Myocyte (in vitro differentiated cells): ENCODE results near the gene LAMTOR5. TPM values are rescaled to one million over a fixed set of nuclear protein-coding genes. Genes with fewer than 3 reads are reported as not detected.
"Not testable (repeated sequence)": the region's sequence is repeated elsewhere in the genome, so short reads cannot be mapped to it uniquely, and the experiment has no call there.

Source experiments
- DNase-seq: peaks from one replicate; pipeline ENCODE4 v3.0.0-alpha.2; 2012; ENCODE audit warnings: low read depth
- polyA plus RNA-seq: library from polyadenylated mRNA; unstranded; fragments of >200 nt; gene quantifications from one replicate; pipeline ENCODE4 v1.2.1, GENCODE V29; 2012; ENCODE audit warnings: missing spikeins
- total RNA-seq: library from RNA; depleted of rRNA; stranded (reverse); fragments of >200 nt; gene quantifications from 2 replicates; pipeline ENCODE4 v1.2.3, GENCODE V29; 2014

LAMTOR5 gene
- total RNA-seq = 102 TPM in 2 replicates
- polyA plus RNA-seq = 326 TPM

DNA sequence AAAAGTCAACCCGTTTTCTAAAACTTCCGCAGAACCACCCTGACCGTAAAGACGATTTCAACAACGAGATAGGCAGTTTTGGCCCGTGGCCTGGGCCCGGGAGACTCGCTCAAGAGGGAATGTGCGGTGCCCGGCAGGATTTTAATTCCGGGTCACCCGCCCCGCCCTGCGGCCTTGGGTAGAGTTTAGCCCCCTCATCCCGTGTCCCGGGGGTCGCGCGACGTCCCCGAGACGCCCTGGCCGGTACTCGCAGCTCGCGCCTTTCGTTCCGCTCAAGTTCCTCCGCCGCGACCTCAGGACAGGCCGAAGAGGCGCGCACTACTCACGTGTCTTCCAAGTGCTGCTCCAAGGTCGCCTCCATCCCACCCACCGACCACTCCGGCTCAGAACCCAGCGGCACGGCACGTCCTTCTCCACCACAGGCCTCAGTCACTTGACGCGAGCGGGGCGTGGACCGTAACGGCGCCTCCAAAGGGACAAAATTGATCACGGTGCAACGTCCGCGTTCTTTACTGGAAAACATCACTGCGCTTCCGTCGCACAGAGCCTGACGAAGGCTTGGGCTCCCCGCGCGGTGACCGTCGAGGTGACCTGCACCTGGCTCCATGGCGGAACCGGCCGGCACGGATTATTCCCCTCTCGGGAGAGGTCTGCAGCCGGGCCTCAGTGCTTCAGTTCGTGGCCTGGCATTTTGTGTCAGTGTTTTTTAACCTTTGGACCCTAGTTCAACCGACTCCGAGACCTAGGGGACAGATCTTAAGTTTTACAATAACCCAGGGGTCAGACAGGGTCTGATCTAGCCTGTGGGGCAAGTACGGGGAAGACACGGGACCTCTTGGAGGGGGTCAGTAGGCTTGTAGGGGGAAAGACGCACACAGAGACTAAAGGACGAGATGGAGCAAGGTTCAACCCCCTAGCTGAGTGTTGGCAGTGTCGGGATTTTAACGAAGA, at the start of gene LAMTOR5:
Gene LAMTOR5, minus strand, starts transcription at position 435 of the 951 bp plus-strand sequence. Its CDS starts 74 bp downstream, at position 361.
- peak; percentile 96 for DNase-seq

GRCh38 chr1:110457206-110457605, 49.7 kb upstream of the LAMTOR5 start:
- DNase-seq = no peak

DNA sequence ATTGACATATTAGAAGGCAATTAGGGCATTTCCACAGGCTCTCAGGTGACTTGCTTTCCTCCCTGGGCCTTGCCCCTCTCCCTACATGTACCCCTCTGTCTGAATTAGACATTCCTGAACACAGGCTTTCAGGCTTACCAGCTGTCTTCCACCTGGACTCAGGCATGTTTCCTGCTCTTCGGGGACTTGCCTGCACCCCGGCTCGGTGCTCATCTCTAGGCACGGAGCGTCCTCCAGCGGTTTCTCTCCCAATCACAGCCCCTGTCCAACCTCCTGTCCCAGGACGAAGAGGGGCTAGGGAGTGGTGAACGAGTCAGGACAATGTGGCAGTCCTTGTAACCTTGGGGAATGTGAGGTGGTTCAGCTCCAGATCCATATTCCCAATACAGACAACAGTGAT, 47.7 kb upstream of the LAMTOR5 start:
- no peak for DNase-seq

DNA sequence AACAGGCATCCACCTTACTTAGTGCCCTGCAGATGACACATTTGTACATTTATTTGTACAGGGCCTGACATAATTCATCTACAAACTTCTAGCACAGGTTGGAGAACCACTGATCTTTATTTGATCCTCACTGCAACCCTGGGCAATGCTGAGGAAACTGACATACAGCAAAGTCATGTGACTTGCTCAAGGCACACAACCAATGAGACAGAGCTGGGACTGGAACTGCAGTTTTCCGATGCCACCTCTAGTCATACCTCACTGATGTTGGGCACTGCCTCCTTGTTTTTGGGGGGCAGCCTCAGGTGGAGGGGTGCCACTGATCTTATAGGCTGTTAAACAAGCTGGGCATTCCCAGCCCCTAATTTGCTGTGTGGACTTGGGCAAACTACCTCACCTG, 46.8 kb upstream of the LAMTOR5 start:
- DNase-seq = no peak

DNA sequence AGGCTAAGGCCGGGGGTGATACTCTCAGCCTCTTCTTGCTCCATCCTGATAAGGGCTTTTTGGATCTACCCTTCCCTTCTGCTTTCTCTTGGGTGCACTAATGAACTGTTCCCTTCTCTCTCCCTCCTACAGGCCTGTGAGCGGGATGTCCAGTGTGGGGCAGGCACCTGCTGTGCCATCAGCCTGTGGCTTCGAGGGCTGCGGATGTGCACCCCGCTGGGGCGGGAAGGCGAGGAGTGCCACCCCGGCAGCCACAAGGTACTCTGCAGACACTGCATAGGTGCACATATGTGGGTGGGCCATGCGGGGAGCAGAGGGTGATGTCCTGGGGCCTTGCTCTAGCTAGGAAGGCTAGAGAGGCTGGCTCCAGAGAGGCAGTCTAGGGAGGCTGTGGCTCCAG, 46.3 kb upstream of the LAMTOR5 start:
- DNase-seq = no peak

GRCh38 chr1:110452330-110452729, 44.8 kb upstream of the LAMTOR5 start:
- peak; percentile 62 for DNase-seq

- DNase-seq = no peak
These were observed 43.4 kb upstream of the LAMTOR5 start, which contains the start of gene PROK1 for GRCh38 chr1:110450929-110451328. Gene PROK1, plus strand, starts transcription at chr1:110451149. Its CDS starts 68 bp downstream, at chr1:110451217.

- DNase-seq = no peak
These were observed 42.5 kb upstream of the LAMTOR5 start for GRCh38 chr1:110449661-110450651.

DNA sequence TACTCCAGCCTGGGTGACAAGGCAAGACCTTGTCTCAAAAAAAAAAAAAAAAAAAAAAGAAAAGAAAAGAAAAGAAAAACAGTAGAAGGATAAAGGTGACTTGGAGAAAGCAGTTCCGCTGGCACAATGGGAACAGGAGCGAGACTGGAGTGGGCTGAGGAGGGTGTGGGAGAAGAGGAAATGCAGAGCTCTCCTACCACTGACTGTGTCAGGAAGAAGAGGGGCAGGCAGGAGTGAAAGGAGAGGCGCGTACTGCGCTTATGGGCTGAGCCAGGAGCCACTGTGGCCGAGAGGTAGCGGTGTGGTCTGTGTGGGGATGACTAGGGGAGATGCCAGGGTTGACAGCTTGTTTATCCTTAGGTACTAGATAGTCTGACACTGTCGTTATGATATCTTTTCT, 37.1 kb upstream of the LAMTOR5 start:
- no peak for DNase-seq

DNA sequence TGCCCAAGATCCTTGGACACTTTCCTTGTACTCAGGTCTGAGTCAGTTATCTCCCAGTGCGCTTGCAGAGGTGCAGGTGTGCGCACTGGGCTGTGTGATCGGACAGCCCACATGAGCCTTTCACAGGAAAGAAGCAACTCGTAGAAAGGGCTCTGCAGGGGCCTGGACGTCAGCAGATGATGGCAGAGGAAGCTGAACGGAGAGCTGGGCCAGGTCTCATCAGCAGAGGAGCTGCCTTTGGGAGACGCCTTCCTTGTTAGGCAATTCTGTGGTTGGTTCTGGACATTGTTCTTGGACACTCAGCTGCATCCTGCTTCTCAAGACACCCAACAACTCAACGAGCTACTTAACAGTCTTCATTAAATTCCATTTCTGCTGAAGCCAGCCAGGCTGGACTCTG, 36.0 kb upstream of the LAMTOR5 start:
- DNase-seq = no peak

GRCh38 chr1:110441888-110442287, 34.4 kb upstream of the LAMTOR5 start:
- no peak for DNase-seq

- no peak for DNase-seq
These were observed 33.4 kb upstream of the LAMTOR5 start for GRCh38 chr1:110440877-110441276.

GRCh38 chr1:110439873-110440272, 32.4 kb upstream of the LAMTOR5 start:
- DNase-seq = not testable (repeated sequence)

DNA sequence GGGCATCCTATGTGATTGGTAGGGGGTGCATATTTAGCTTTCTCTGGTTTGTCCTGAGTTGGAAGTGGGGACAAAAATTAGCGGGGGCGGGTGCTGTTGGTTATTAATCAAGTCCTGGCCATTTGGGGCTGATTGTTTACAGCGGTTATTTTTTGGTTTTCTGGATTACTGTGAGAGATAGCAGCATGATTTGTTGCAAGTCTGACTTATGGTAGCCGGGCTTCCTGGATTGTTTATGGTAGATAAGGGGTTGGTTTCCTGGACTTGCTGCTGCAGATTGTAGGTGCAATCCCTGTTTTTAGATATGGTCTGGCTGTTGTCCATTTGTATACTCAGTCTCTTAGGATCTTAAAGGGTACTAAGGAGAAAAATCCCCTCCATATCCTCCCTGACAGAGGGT, 31.4 kb upstream of the LAMTOR5 start:
- DNase-seq = no peak

DNA sequence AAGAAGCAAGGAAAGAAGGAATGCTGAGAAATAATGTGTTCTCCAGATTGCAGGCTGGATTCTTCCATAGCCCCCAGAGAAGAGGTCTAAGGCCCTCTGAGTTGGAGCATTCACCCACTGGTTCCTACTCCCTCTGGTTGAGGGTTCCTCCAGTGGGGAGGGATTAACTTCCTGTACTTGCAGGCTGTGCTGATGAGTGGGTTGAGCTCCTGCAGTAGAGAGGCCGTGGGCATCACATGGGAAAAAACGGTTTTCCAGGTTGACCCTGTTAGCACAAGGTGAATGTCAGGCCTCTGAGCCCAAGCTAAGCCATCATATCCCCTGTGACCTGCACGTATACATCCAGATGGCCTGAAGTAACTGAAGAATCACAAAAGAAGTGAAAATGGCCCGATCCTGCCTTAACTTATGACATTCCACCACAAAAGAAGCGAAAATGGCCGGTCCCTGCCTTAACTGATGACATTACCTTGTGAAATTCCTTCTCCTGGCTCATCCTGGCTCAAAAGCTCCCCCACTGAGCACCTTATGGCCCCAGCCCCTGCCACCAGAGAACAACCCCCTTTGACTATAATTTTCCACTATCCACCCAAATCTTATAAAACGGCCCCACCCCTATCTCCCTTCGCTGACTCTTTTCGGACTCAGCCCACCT, 30.3 kb upstream of the LAMTOR5 start:
- DNase-seq = not testable (repeated sequence)

DNA sequence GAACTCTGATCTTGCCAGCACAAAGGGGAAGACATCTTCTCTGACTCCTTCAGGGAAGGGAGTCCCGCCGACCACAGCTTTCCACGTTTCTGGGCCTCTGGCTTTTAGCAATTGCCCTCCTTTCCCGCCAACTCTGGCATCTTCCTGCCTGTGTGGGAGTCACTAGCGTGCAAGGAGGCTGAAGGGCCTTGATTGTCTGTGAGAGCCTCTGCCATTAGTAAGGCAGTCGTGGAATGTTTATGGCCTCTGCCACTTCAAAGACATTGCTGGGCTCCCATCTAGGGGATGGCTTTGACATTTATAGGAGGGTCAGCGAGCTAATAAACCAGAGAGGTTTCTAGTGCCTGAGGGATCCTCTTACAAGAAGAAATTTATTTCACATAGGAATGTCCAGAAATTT, 29.1 kb upstream of the LAMTOR5 start:
- no peak for DNase-seq

- no peak for DNase-seq
These were observed 27.5 kb upstream of the LAMTOR5 start for GRCh38 chr1:110434946-110435345.

GRCh38 chr1:110433803-110434202, 26.3 kb upstream of the LAMTOR5 start:
- peak; percentile 33 for DNase-seq

GRCh38 chr1:110433213-110433612, 25.7 kb upstream of the LAMTOR5 start:
- no peak for DNase-seq

- no peak for DNase-seq
These were observed 23.4 kb upstream of the LAMTOR5 start for GRCh38 chr1:110430901-110431300.

- no peak for DNase-seq
These were observed 22.9 kb upstream of the LAMTOR5 start for GRCh38 chr1:110430366-110430765.
